Raji (cell line): ENCODE data around the gene TMEM217.

Experiments used
- POLR2A ChIP-seq: IDR thresholded peaks from 2 replicates; pipeline ENCODE4 v1.6.1; 2011; ENCODE audit warnings: low read depth, low read length, control low read depth; ENCODE audit not compliant: insufficient read depth

Gene TMEM217

GRCh38 chr6:37172912-37173492, 84.9 kb downstream of the TMEM217 start:
- no peak for TF ChIP-seq POLR2A

DNA sequence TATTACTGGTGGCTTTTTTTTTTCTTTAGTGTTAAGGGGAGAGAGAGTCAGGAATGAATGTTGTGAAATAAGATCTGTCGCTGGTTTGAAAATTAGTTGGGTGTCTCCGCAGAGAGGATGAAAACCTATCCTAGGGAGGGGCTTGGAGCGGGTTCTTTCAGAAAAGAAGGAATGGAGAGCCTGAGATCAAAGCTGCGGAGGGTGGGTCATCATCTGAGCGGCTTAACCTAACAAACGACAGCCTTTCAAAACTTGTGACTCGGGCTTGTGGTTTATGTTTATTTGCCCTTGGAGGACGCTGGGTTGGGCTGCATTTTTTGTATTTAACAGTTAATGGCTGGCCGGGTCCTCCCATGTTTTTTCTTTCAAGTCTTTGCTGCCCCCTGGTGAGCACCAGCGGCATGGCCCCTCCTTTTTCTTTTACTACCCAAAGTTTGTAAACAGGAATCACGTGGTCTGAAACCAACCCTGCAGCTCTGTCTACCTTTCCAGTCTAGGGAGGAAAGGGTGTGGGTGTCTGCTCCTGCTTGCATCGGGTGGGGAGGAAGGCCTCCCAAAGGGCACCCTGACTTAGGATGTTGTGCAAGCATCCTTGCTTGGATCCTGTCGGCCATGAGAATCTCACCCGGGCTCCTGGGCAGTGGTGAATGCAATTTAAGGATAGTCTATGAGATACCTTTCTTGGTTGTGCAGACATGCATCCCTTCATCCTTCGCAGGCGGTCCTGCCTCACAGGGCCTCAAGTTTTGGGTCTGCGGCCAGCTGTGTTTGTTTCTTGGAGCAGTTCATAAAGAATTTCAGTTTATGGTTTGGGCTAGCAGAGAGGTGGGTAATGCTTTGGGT, 85.8 kb downstream of the TMEM217 start:
- TF ChIP-seq POLR2A, result peak; percentile 64

DNA sequence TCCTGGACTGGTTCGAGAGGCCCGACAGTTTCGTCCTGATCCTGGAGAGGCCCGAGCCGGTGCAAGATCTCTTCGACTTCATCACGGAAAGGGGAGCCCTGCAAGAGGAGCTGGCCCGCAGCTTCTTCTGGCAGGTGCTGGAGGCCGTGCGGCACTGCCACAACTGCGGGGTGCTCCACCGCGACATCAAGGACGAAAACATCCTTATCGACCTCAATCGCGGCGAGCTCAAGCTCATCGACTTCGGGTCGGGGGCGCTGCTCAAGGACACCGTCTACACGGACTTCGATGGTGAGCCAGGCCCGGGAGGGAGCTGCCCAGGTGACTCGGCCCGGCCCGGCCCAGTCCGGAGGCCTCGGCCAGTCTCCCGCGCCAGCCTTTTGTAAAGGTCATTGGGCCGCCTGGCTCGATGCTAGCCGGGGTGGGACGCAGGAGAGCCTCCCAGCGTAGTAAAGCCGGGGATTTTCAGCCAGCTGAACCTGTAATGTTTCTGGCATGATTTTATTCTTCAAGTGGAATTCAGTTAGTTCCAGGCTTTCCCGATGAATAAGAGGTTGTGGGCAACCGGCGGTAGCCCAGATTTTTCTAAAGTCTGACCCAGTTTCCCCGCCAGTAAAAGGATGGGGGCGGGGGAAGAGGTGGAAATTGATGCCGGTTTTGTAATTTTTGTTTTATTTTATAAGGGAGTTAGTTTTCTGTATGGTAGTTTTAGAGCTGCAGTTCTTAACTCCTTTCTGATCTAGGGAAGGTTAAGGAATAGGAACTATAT, 86.6 kb downstream of the TMEM217 start:
- no peak for TF ChIP-seq POLR2A

DNA sequence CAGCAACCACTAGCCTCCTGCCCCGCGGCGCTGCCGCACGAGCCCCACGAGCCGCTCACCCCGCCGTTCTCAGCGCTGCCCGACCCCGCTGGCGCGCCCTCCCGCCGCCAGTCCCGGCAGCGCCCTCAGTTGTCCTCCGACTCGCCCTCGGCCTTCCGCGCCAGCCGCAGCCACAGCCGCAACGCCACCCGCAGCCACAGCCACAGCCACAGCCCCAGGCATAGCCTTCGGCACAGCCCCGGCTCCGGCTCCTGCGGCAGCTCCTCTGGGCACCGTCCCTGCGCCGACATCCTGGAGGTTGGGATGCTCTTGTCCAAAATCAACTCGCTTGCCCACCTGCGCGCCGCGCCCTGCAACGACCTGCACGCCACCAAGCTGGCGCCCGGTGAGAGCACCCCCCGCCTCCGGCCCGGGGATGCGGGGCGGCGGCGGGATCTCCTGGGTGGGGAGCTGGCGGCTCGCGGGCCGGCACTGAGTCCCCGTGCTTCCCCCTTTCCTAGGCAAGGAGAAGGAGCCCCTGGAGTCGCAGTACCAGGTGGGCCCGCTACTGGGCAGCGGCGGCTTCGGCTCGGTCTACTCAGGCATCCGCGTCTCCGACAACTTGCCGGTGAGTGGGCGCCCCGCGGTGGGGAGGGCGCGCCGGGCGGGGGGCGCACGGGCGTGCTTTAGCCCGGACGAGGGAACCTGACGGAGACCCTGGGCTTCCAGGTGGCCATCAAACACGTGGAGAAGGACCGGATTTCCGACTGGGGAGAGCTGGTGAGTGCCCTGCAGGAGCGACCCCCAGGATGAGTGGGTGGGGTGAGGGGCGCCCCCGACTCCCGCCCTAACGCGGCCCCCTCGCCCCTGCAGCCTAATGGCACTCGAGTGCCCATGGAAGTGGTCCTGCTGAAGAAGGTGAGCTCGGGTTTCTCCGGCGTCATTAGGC, 87.4 kb downstream of the TMEM217 start:
- TF ChIP-seq POLR2A, result peak; percentile 64

DNA sequence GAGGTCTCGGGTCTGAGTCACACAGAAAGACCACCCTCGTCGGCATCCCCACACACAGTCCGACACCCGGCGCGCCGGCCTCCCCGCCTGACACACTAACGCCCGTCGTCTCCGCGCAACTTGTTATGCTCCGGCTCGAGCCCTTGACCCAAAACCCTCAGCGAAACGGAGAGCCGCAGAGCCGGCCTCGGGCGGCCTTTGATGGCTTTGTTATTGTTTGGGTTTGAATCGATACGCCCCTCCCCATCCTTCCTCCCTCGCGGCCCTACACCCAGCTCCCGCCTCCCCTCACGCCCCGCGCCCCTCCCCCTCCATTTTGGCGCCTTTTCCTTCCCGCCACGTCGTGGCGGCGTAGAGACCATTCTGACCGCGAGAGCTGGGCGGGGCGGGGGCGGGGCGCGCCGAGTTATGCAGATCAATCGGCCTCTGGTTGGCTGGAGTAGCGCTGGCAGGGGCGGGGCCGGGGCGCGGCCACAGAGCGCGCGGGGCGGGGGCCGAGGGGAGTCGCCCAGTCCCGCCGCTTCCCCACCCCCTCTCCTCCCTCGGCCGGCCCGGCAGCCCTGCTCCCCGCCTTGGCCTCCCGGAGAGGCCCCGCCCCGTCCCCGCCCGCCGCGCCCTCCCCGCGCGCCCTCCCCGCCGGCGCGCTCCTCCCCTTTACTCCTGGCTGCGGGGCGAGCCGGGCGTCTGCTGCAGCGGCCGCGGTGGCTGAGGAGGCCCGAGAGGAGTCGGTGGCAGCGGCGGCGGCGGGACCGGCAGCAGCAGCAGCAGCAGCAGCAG, 88.3 kb downstream of the TMEM217 start, which contains the start of gene PIM1:
Gene PIM1, plus strand, starts transcription at position 657 of the 777 bp plus-strand sequence. CDS start 424 bp downstream, outside the sequence.
- peak; percentile 60 for TF ChIP-seq POLR2A

DNA sequence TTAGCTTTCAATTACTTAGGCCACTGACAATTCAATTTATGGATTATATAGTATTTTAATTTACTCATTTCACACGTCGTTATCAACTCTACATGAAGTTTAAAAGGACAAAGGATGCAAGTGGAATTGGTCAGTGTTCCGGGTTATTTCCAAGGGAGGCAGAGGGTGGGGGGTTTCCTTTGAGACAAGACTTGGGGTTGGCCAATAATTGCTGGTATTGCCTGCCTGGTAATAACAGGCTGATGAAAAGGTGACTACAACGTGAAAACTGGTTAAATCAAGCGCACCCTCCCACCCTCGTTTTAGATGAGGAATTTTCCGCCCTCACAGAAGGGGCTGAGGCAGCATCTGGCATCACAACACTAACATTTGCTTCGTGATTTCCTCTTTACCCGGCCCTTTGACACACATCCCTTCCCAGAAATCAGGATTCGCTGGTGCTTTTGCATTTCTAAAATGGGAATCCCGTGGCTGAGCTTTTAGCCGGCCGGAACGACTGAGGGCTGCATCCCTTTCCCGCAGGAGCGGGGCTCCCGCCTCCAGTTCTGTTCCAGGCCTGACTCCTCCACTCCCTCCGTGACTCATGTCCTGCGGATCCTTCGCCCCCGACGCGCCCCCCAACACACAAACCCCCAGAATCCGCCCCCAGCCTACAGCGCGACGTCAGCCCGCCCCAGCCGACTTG, 89.0 kb downstream of the TMEM217 start:
- no peak for TF ChIP-seq POLR2A

- TF ChIP-seq POLR2A, result no peak
Observed at GRCh38 chr6:37168163-37168758, 89.7 kb downstream of the TMEM217 start.

DNA sequence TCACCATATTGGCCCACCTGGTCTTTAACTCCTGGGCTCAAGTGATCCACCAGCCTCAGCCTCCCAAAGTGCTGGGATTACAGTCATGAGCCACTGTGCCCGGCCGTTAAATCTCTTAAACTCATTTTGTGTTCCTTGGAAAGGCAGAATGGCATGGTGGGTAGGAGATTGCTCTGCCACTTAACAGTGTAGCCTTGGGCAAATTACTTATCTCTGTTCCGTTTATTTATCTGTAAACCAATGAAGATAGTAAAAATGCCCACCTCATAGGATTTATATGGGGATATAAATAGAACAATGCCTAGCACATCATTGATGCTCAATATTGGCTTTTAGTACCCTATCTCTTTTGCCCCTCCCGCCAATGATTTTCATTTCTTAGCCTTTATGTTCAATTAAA, 95.2 kb downstream of the TMEM217 start:
- no peak for TF ChIP-seq POLR2A
